Measurements from ENCODE around the gene AACS. TPM values are rescaled to one million over a fixed set of nuclear protein-coding genes. Genes with fewer than 3 reads are reported as not detected.

Gene AACS
- total RNA-seq, 4 donors from 2014 or later, result 14.8 to 24.0 (median 20.1) TPM

DNA sequence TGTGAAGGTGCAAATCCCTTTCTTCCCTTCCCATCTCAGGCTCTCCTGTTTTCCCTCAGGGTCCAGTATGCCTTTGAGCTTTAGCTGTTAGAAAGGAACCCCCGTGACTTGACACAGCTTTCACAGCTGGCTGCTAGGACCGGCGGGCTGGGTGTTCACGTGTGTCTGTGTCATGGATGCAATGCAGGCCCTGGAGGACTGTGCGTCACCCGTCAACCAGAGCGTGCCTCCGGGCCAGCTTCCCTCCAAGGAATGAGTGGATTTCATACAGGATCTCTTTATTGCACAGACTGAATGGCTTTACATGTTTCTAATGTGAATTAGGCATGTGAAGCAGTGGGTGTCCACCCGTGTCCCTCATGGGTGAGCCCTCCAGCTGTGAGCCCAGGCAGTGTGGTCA is 77.4 kb downstream of the AACS start:
- Histone ChIP-seq H3K36me3 (no peaks in the 10 kb centered on the region), H3K9me3 (no peaks in the 10 kb centered on the region), H3K27me3 (no peaks in the 10 kb centered on the region), H3K4me3 (replicated peaks in 1 of 3) (no peak overlapping the region), H3K4me1 (no peaks in the 10 kb centered on the region), H3K27ac (no peak overlapping the region)
- no peak for DNase-seq
- TF ChIP-seq POLR2A (IDR thresholded peaks at IDR 0.05), result no peak
- TF ChIP-seq, protein P1, sequence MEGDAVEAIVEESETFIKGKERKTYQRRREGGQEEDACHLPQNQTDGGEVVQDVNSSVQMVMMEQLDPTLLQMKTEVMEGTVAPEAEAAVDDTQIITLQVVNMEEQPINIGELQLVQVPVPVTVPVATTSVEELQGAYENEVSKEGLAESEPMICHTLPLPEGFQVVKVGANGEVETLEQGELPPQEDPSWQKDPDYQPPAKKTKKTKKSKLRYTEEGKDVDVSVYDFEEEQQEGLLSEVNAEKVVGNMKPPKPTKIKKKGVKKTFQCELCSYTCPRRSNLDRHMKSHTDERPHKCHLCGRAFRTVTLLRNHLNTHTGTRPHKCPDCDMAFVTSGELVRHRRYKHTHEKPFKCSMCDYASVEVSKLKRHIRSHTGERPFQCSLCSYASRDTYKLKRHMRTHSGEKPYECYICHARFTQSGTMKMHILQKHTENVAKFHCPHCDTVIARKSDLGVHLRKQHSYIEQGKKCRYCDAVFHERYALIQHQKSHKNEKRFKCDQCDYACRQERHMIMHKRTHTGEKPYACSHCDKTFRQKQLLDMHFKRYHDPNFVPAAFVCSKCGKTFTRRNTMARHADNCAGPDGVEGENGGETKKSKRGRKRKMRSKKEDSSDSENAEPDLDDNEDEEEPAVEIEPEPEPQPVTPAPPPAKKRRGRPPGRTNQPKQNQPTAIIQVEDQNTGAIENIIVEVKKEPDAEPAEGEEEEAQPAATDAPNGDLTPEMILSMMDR (IDR thresholded peaks at IDR 0.05), result no peak
- intact Hi-C loops (cut with DNase I), result no loop called here
- 88 to 95% methylated on average over 6 to 9 of the region's 9 CpGs for WGBS, 2 donors

DNA sequence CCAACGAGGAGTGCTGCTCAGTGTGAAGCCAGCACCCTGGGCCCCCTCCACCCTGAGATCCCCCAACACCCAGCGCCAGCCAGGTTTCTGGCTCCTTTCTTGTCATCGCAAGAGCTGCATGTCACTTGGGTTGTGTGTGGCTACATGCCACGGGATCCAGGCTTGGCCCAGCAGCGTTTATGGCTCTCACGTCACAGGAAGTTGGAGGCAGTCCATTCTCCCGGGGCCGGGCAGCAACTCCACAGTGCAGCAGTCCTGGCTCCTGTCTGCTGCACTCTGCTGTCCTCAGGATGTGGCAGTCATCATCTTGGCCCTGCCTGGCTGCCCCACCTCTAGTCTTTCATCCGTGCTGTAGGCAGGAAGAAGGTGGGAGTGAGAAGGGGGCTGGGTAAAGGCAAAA is 78.3 kb downstream of the AACS start:
- no peak for TF ChIP-seq POLR2A (IDR thresholded peaks at IDR 0.05)
- TF ChIP-seq, protein P1 (IDR thresholded peaks at IDR 0.05), result no peak
- no peaks in the 10 kb centered on the region for H3K4me1 ChIP-seq
- intact Hi-C loops (cut with DNase I), result no loop called here
- peak in 1 of 2 donors; percentile 2 for DNase-seq
- H3K4me3 ChIP-seq (replicated peaks in 1 of 3), result no peak overlapping the region
- H3K27ac ChIP-seq, result no peak overlapping the region
- H3K36me3 ChIP-seq, result no peaks in the 10 kb centered on the region
- no peaks in the 10 kb centered on the region for H3K27me3 ChIP-seq
- WGBS, 2 donors, result 29 to 55% methylated on average over 8 to 9 of the region's 9 CpGs
- H3K9me3 ChIP-seq, result no peaks in the 10 kb centered on the region

DNA sequence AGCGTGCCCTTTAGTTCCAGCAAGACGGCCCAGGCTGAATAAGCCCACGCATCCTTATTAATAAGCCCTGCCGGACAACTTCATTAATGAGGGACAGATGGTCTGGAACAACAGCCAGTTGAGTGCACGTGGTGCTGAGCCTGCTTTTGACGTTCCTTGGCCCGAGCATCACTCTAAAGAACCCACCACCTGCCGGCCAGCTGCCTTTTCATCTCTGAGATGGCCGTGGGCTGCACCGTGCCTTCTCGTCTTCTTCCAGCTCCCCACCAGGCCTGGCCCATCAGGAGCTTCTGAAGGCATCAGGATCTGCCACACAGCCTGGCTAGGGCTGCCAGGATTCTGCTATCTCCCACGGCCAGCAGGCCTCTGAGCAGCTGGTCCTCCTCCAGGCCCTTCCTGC is 80.0 kb downstream of the AACS start:
- 84 to 94% methylated on average over 12 of the region's 12 CpGs for WGBS, 2 donors
- Histone ChIP-seq H3K4me3 (replicated peaks in 1 of 3) (no peak overlapping the region), H3K27ac (no peak overlapping the region), H3K4me1 (no peaks in the 10 kb centered on the region), H3K36me3 (no peaks in the 10 kb centered on the region), H3K9me3 (no peaks in the 10 kb centered on the region), H3K27me3 (no peaks in the 10 kb centered on the region)
- TF ChIP-seq, protein P1 (IDR thresholded peaks at IDR 0.05), result no peak
- TF ChIP-seq POLR2A (IDR thresholded peaks at IDR 0.05), result no peak
- no peak for DNase-seq
- intact Hi-C loops (cut with DNase I), result no loop called here

DNA sequence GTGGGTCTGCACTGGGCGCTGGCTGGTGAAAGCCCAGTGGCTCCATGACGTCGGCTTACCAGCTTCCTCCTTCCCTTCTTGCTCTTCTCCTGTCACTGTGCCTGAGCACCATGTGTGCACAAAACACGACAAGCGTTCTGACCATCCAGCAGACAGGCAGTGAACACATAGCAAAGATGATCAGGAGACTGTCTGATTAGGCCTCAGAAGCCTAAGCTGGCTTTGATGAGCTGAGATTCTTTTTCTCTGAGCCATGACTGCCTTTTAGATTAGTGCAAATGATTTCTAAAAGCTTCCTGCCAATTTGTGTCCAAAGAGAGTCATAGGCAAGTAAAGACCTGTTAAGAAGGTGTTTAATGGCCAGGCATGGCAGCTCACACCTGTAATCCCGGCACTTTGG is 83.1 kb downstream of the AACS start:
- DNase-seq, result no peak
- no peak overlapping the region for H3K27ac ChIP-seq
- no peak for TF ChIP-seq POLR2A (IDR thresholded peaks at IDR 0.05)
- no peaks in the 10 kb centered on the region for H3K9me3 ChIP-seq
- no peaks in the 10 kb centered on the region for H3K36me3 ChIP-seq
- no peak overlapping the region for H3K4me3 ChIP-seq (replicated peaks in 1 of 3)
- WGBS, 2 donors, result 89 to 92% methylated on average over 6 of the region's 6 CpGs
- H3K4me1 ChIP-seq, result no peaks in the 10 kb centered on the region
- intact Hi-C loops (cut with DNase I), result no loop called here
- no peaks in the 10 kb centered on the region for H3K27me3 ChIP-seq

DNA sequence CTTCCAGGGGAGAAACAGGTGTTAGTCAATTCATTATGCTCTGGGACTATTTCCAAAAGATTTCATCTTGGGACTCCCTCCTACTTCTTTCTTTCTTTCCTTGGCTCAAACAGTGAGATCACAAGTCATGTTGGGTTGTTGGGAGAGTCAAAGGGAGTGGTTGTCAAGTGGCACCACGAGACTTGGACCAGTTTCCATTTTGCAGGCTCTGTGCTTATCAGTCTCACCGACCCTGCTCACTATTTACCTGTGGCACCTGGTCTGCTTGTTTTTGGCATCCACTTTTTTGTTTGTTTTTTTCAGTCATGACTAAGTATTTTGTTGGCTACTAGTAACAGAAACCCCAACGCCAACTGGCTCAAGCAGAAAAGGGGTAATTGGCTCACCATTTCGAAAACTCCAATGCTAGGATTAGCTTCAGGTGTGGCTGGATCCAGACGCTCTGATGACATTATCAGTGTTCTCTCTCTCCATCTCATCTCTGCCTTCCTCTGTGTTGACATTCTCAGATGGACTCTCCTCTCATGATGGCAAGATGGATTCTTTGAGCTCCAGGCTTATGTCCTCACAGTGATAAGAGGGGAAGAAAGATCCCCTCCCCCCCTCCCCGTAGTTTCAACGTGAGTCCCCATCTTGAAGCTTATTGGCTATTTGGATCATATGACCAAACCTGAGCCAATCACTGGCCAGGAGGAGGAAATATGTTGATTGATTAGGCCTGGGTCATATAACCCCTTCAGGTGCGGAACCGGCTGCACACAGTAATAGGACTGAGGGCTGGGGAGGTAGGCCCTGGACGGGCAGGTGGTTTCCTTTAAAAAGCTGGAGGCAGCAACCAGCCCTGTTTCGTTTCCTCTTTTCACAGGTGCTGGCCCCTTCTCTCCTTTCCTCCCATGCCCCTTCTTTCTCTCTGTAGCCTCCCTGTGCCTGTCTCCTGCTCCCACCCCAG is 84.2 kb downstream of the AACS start:
- WGBS, 2 donors, result 81 to 83% methylated on average over 11 of the region's 11 CpGs
- Histone ChIP-seq H3K9me3 (no peaks in the 10 kb centered on the region), H3K4me3 (replicated peaks in 1 of 3) (no peak overlapping the region), H3K36me3 (no peaks in the 10 kb centered on the region), H3K4me1 (no peaks in the 10 kb centered on the region), H3K27ac (no peak overlapping the region), H3K27me3 (no peaks in the 10 kb centered on the region)
- intact Hi-C loops (cut with DNase I), result no loop called here
- no peak for DNase-seq
- TF ChIP-seq, protein P1 (IDR thresholded peaks at IDR 0.05), result no peak
- no peak for TF ChIP-seq POLR2A (IDR thresholded peaks at IDR 0.05)

Data from thyroid gland (tissue), 4 donors.